ENCODE measurements around the gene CFAP97. TPM values are rescaled to one million over a fixed set of nuclear protein-coding genes. Genes with fewer than 3 reads are reported as not detected.

Gene CFAP97
- total and polyA plus RNA-seq, 7 donors = 3.0 to 20.3 (median 10.1) TPM

DNA sequence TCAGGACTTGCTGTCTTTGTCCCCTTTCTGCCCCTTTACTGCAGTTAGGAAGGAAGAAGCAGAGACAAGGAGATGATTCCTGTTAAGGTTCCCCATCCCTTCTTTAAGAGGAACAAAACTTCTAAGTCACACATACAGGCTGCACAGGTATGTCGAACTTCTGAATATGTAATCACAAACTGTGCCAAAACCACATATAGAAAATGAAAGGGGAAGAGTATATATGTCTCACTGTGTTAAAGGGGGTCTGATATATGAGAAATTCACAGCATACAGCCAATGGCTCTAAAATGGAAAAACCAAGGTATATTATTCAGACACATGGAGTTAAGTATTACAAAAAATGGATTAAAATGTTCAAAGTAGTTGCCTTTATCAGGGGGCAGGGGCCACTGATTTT is 11.7 kb downstream of the CFAP97 start:
- no peak overlapping the region for H3K4me3 ChIP-seq
- H3K27me3 ChIP-seq (ENCODE audit: insufficient read depth in 3 of 3, low read length in 2 of 3) = no peaks in the 10 kb centered on the region
- H3K27ac ChIP-seq = no peak overlapping the region
- intact Hi-C loops (cut with DNase I) = no loop called here
- DNase-seq (no peak), ATAC-seq (no peak)
- TF ChIP-seq CTCF (IDR thresholded peaks at IDR 0.05) = no peak
- no peaks in the 10 kb centered on the region for H3K4me1 ChIP-seq
- 81 to 89% (median 86%) methylated on average over 1 of the region's 1 CpG for WGBS, 3 donors
- peaks cover 4 to 41% of the 10 kb centered on the region in 2 donors for H3K36me3 ChIP-seq (ENCODE audit: insufficient read depth in 1 of 2, low read depth in 1 of 2)
- no peaks in the 10 kb centered on the region for H3K9me3 ChIP-seq

- H3K9me3 ChIP-seq = no peaks in the 10 kb centered on the region
- H3K4me1 ChIP-seq = no peaks in the 10 kb centered on the region
- WGBS, 3 donors = 87 to 92% (median 88%) methylated on average over 6 of the region's 6 CpGs
- intact Hi-C loops (cut with DNase I) = no loop called here
- TF ChIP-seq CTCF (IDR thresholded peaks at IDR 0.05) = no peak
- DNase-seq (no peak), ATAC-seq (no peak)
- no peak overlapping the region for H3K27ac ChIP-seq
- H3K4me3 ChIP-seq = no peak overlapping the region
- no peaks in the 10 kb centered on the region for H3K27me3 ChIP-seq (ENCODE audit: insufficient read depth in 3 of 3, low read length in 2 of 3)
- H3K36me3 ChIP-seq (ENCODE audit: insufficient read depth in 1 of 2, low read depth in 1 of 2) = peaks cover 4 to 41% of the 10 kb centered on the region in 2 donors
Observed at GRCh38 chr4:185190306-185190856, 13.4 kb downstream of the CFAP97 start.

DNA sequence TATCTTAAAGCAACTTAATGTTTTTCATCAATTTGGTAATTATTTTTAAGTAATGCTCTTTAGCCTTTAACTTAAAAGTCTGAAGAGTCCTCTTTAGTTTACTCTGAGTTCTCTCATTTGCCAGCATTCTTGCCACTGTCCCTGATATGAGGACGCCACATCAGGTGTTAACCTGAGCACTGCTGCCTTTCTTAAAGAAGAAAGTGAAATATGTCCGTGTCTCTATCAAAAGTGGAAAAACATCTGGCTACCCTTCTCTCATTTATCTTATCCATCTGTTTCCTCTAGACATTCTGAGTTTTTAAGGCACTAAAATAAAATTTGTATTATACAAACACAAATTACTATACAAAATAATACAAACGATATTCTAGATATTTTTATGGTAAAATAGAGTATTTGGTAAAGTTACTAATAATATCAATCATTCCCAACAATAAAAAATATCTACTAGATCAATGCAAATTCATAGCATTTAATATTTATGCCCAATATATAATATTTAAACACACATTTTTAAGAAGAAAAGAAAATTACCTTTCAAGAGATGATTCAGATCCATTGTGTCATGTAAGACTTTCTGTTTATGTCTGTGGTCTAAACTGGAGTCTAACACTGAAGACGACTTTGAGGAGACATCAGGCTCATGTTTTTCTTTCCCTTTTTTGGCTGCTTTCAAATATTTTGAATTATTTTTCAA is 14.0 kb downstream of the CFAP97 start:
- intact Hi-C loops (cut with DNase I) = loop anchor here in 1 of 2 donors (10.0 kb wide), 1 partner anchor 185 kb away; no protein-coding TSS in a partner anchor
- Histone ChIP-seq H3K27me3 (ENCODE audit: insufficient read depth in 3 of 3, low read length in 2 of 3) (no peaks in the 10 kb centered on the region), H3K4me1 (no peaks in the 10 kb centered on the region), H3K36me3 (ENCODE audit: insufficient read depth in 1 of 2, low read depth in 1 of 2) (peaks cover 4 to 41% of the 10 kb centered on the region in 2 donors), H3K4me3 (no peak overlapping the region), H3K27ac (no peak overlapping the region), H3K9me3 (no peaks in the 10 kb centered on the region)
- TF ChIP-seq CTCF (IDR thresholded peaks at IDR 0.05) = no peak
- DNase-seq (no peak), ATAC-seq (no peak)
- WGBS, 3 donors = 73 to 74% (median 73%) methylated on average over 4 of the region's 4 CpGs

GRCh38 chr4:185186769-185187168 is 17.0 kb downstream of the CFAP97 start:
- Histone ChIP-seq H3K36me3 (ENCODE audit: insufficient read depth in 1 of 2, low read depth in 1 of 2) (peaks cover 4 to 38% of the 10 kb centered on the region in 2 donors), H3K9me3 (no peaks in the 10 kb centered on the region), H3K27me3 (ENCODE audit: insufficient read depth in 3 of 3, low read length in 2 of 3) (no peaks in the 10 kb centered on the region), H3K27ac (no peak overlapping the region), H3K4me1 (no peaks in the 10 kb centered on the region), H3K4me3 (no peak overlapping the region)
- TF ChIP-seq CTCF (IDR thresholded peaks at IDR 0.05) = no peak
- 37 to 66% (median 48%) methylated on average over 3 of the region's 3 CpGs for WGBS, 3 donors
- intact Hi-C loops (cut with DNase I) = loop anchor here in 1 of 2 donors (10.0 kb wide), 1 partner anchor 182 kb away; no protein-coding TSS in a partner anchor
- DNase-seq (no peak), ATAC-seq (no peak)

Measured in psoas muscle (tissue), 8 donors.